M059J (cell line): ENCODE data around the gene AUTS2. TPM values are rescaled to one million over a fixed set of nuclear protein-coding genes. Genes with fewer than 3 reads are reported as not detected.

ENCODE experiments used
- DNase-seq: peaks from one replicate; pipeline ENCODE4 v3.0.0-alpha.2; 2012; ENCODE audit warnings: low read depth
- total RNA-seq: library from RNA; depleted of rRNA; stranded (reverse); fragments of >200 nt; shearing (Covaris generic); gene quantifications from 2 replicates; pipeline ENCODE4 v1.2.3, GENCODE V29; 2014; rRNA removed

The AUTS2 gene
- 1.9 and 6.9 TPM in 2 replicates for total RNA-seq

GRCh38 chr7:69598081-69598486 is at the start of gene AUTS2:
AUTS2 (plus strand) TSS chr7:69598475; CDS start chr7:69599654, 1,179 bp downstream.
- peak; percentile 80 for DNase-seq

- no peak for DNase-seq
Observed at GRCh38 chr7:69550991-69551390, 47.3 kb upstream of the AUTS2 start.

GRCh38 chr7:69553190-69553589 is 45.1 kb upstream of the AUTS2 start:
- no peak for DNase-seq

DNA sequence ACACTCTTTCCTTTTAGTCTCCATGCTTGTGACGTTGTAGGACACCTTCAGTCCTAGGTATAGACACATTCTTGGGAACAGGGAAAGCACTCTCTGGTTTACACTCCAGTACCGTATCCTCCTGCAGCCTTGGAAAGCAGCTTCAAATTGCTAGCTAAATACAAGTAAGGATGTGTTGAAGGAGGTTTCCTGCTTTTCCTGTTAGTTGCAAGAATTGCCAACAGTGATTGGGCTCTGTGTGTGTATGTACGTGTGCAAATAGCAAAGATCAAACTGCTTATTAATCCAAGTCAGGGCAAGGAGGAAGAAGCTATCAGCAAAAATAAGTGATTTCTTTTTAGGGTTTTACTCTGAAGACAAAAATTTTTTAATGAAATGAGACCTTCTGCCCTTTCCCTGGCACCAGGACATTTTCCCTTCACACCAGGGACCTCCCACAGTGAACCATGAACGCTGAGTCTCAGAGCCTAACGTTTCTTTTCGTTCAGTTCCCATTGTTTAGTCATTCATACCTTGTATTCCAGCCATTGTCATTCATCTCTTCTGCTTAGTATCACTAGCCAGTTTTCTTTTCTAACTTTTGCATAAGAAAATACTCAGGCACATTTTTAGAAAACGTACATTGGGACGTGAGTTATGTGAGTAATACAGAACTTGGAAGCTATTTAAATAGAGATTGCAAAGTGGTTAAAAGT is 36.9 kb upstream of the AUTS2 start:
- DNase-seq, result no peak

GRCh38 chr7:69564454-69565417 is 33.5 kb upstream of the AUTS2 start:
- DNase-seq, result peak; percentile 32

GRCh38 chr7:69567800-69568199 is 30.5 kb upstream of the AUTS2 start:
- no peak for DNase-seq

DNA sequence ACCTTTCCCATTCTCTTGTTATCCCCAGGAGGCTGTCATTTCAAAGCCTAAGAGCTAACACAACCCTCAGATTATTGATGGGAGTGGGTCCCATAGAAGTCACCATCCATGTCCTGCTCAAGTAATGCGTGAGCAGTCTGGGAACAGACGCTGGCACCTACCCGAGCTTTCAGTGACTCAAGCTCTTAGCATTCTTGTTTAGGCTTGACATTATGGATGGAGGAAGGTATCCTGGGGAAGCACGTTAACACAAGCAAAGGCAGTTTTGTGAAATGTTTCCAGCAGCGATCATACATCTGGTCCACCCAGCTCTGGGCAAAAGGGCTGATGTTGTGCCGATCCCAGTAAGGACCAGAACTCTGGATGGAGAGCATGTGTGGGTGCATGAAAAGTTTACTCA is 30.0 kb upstream of the AUTS2 start:
- DNase-seq, result peak; percentile 52

- no peak for DNase-seq
Observed at GRCh38 chr7:69575651-69576050, 22.6 kb upstream of the AUTS2 start.

DNA sequence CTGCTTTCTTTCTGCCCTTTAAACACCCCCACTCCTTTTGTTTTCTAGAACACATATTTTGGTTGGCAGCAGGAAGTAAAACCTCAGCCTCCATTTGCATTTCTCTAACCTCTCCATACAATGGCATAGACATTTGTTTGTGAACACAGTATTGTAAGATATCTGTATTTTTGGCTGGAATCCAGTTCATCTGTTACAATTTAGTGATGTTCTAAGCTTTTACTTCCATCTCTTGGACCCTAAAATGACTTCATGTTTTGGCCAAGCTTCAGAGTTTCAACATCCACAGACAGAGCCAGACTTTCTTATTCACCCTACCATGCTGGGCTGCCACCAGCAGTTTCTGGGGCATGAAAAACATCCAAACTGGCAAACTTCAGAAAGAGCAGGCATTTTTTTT is 21.1 kb upstream of the AUTS2 start:
- no peak for DNase-seq

DNA sequence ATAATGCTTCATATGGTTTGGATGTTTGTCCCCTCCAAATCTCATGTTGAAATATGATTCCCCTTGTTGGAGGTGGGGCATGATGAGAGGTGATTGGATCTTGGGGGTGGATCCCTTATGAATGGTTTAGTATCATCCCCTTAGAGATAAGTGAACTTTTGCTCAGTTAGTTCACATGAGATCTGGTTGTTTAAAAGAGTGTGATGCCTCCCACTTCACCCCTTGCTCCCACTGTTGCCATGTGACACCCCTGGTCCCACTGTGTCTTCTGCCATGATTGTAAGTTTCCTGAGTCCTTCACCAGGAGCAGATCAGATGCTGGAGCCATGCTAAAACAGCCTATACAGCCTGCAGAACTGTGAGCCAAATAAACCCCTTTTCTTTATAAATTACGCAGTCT is 13.1 kb upstream of the AUTS2 start:
- DNase-seq, result no peak

GRCh38 chr7:69586321-69586720 is 12.0 kb upstream of the AUTS2 start:
- no peak for DNase-seq

DNA sequence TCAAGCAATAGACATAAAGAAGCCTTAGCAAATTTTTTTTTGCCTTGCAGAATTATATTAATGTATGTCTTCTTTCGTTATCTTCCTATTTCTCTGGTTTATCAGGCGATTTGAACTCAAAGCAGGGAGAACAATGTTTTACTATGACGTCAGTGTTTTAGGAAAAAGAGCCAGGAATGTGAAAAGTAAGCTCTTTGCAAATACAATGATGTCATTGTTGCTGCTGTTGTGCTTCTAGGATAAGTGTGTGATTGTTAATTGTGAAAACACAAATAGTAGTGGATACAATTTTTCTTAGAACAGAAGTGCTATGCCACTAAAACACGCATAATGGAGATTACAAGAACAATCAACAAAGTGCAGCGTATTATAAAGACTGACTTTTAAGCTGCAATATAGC is 9.5 kb upstream of the AUTS2 start:
- DNase-seq, result no peak

- DNase-seq, result no peak
Observed at GRCh38 chr7:69591805-69592204, 6.5 kb upstream of the AUTS2 start.

- no peak for DNase-seq
Observed at GRCh38 chr7:69593511-69593910, 4.8 kb upstream of the AUTS2 start.

GRCh38 chr7:69595415-69595814 is 2.9 kb upstream of the AUTS2 start:
- no peak for DNase-seq

DNA sequence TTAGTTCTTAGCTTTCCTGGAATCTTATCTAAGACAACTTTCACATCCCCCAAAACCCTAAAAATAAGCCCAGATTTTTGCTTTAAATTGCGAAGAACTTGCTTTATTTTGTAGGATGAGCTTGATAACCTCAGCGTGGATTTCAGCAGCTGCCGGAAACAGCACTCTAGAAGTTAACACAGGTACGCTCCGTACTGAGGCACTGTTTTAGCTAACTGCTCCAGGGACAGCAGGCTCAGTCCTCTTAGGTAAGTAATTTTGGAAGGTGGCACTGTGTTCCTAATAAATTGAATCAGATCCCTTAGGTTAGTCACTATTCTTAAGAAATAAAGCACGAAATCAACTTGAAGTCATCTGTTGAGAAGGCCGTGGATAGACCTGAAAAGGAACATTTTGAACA is 2.2 kb upstream of the AUTS2 start:
- DNase-seq, result no peak

DNA sequence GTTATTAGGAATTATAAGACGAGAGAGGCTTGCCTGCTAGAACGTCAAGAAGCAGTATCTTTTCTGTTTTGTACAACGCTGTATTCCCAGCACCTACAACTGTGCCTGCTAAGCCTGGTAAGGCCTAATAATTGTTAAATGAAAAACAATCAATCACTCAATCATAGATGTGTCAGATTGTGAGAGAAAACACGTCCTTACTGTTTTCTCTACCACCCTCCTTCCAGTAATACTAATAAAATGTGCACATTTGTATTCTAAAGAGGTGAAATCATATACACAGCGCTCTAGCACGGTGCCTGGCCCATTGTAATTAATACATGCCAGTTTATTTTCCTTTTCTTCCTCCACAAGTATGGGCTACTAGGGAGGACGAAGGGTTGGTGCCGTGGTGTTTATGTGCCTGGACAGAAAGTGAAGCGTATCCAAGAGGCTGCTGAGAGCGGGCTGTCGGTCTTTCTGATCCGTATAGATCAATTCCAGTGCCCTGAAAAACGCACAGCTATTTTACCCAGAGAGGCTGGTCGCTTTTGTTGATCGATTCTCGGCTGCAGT is 1.5 kb upstream of the AUTS2 start:
- no peak for DNase-seq

GRCh38 chr7:69597278-69598076 is 798 bp upstream of the AUTS2 start:
- peak; percentile 20 for DNase-seq

DNA sequence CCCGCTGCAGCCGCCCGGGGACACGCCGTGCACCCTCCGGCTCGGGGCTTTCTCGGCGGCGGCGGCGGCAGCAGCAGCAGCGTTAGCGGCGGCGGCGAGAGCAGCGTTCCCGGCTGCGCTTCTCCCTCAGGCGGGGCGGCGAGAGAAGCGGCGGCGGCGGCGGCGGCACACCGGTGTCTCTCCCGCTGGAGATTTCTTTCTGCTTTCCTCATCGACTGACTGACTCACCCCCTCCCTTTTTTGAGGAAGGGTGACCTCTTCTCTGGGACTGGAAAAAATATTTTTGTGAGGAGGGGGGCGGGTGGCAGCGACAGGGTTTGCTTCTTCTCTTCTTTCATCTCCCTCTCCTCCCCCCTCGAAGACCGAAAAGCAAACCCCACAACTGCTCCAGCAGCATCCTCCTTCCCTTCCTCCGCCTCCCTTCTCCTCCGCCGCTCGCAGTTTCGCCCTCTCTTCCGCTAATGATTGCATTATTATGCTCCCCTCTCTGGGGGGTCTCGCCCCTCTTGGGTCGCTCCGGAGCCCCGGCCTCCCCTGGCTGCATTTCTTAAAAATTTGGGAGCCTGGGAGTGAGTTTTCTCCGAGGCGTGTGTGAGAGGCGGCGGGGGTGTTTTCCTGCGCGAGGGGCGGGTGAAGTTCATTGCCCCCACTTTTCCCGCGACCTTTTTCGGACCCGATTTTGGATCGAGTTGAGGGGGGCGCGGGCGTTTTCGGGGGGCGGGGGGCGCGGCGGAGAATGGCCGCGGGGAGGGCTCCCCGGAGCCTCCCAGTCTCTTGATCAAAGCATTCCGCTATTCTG is 411 bp downstream of the AUTS2 start:
- DNase-seq, result peak; percentile 47

GRCh38 chr7:69599286-69599954 is 1.1 kb downstream of the AUTS2 start:
- DNase-seq, result peak; percentile 31
